GM21447 (cell line): ENCODE measurements around the gene COA7.

Experiments
- ATAC-seq: cut with Tn5 transposase; IDR thresholded peaks from one replicate; pipeline ENCODE4 v1.9.1; 2021; ENCODE audit not compliant: unreplicated experiment

COA7 gene

GRCh38 chr1:52673513-52673912, 24.6 kb downstream of the COA7 start:
- ATAC-seq: no peak

GRCh38 chr1:52672946-52673345, 25.2 kb downstream of the COA7 start:
- no peak for ATAC-seq

DNA sequence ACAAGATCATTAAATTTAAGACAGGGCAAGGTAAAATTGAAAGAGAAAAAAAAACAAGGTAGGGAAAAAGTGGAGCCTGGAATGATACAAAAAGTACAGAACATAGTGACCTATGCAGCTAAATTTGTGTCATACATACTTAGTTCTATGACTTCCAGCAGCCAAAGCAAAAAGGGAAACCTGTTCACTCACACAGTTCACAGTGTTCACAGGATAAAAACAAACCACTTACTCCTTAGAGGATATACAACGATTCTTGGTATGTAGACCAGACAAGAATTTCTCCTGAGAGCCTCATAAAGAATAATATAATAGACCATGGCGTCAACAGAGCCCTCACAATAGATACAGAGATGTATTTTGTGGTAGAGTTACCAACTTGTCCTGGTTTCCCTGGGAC, 27.5 kb downstream of the COA7 start:
- ATAC-seq: no peak

- no peak for ATAC-seq
Measured at GRCh38 chr1:52669696-52670095, 28.5 kb downstream of the COA7 start.

DNA sequence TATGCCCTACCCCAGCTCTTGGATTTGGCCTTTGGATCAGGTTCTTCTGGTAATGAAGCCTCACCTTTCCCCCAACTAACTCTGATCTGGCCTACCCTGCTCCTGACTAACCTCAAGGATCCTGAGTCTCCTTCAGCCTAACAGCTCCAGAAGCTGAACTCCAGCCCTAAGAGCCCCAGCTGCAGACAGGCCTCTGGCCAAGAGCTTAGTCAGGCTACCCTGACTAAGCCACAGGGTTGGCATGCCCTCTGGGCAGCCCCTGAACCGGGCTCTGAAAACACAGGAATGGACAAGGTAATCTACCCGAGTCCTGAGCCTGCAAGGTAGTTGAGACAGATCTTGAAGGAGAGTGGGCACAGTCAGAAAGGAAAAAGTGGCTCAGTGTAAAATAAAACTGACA, 29.4 kb downstream of the COA7 start:
- no peak for ATAC-seq

DNA sequence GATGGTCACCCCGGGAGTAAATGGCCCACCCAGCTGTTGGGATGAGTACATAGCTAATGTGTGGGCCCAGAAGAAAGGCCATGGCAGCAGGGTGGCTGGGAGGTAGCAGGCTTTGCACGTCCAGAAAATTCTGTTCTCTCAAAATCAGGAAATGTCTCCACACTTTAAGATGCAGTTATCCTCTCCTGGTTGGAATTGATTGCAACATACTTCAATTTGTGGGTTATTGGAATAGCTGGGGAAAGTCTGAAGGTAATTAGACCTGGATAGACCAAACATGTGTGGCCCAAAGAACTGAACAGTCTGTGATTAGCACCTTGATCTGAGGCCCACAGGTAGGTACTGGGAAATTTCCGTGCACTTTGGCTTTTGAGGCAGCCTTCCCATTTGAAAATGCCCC, 30.2 kb downstream of the COA7 start:
- ATAC-seq: no peak

DNA sequence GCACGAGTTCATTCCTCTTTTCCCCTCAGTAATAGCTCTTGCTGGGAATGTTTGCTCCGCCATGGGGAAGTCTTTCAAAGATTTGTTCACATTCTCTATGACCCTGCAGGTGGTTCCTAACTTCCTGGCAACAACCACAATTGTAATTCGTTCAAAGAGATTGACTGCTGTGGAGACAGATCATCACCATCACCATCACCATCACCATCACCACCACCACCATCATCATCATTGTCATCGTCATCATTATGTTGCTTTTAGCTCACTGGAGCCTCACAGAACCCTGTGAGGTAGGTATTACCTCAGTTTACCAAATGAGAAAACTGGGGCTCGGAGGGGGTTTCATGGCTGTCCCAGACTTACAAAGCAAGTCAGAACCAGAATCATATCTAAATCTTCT, 30.9 kb downstream of the COA7 start:
- no peak for ATAC-seq

DNA sequence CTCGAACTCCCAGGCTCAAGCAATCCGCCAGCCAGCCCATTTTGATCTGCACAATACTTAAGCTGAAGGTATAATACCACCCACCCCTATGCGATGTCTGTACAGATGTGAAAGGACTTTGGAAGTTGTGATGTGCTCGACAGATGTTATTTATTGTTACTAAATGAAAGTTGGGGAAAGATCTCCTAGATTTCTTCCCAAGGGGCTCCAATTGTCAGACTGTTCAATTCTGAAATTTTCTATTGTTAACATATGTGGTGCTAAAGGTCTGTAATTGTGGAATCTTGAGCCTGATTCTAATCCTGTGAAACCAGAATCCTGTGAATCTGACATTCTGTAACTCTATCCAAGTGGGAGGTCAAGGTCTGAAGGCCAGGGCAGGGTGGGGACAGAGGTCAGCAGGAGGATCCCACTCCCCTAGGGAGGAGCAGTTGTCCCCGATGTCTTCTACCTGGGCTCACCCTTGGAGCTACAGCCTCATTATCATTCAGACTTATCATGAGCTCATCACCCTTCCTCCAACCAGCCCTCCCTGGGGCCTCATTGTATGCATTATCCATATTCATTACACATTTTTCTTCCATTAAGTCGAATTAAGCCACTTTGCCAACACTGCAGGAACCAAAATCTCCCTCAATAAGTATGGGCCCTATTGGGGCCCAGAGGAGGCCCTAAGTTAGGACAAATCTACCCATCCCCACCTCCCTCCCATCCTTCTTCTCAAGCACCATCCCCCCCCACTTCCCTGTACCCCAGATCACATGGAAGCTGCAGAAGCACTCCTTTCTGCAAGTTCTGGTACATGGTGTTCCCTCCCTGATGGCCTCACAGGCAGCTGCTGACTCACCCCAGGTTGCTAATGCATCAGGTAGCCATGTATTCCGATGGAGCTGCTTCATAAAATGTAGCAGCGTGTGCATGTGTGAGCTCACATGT, 32.9 kb downstream of the COA7 start:
- no peak for ATAC-seq

GRCh38 chr1:52663716-52664115, 34.4 kb downstream of the COA7 start:
- ATAC-seq: no peak

- ATAC-seq: no peak
Measured at GRCh38 chr1:52662645-52663313, 35.4 kb downstream of the COA7 start.

GRCh38 chr1:52660807-52661206, 37.3 kb downstream of the COA7 start:
- no peak for ATAC-seq

GRCh38 chr1:52659851-52660596, 38.1 kb downstream of the COA7 start:
- no peak for ATAC-seq

- peak; percentile 69 for ATAC-seq
Measured at GRCh38 chr1:52659356-52659755, 38.8 kb downstream of the COA7 start.

- no peak for ATAC-seq
Measured at GRCh38 chr1:52658795-52659194, 39.4 kb downstream of the COA7 start.

DNA sequence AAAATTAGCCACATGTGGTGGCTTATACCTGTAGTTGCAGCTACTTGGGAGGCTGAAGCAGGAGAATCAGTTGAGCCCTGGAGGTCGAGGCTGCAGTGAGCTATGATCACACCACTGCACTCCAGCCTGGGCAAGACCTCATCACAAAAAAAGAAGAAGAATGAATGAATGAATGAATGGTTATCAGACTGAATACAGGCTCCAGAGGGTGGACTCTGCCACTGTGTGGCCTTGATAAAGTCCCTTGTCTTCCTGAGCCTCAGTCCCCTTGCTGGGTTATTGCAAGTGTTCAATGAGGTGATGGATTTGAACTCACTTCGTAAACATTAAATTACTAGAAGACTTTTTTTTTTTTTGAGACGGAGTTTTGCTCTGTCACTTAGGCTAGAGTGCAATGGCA, 40.4 kb downstream of the COA7 start:
- no peak for ATAC-seq

GRCh38 chr1:52654063-52654462, 44.1 kb downstream of the COA7 start:
- no peak for ATAC-seq

DNA sequence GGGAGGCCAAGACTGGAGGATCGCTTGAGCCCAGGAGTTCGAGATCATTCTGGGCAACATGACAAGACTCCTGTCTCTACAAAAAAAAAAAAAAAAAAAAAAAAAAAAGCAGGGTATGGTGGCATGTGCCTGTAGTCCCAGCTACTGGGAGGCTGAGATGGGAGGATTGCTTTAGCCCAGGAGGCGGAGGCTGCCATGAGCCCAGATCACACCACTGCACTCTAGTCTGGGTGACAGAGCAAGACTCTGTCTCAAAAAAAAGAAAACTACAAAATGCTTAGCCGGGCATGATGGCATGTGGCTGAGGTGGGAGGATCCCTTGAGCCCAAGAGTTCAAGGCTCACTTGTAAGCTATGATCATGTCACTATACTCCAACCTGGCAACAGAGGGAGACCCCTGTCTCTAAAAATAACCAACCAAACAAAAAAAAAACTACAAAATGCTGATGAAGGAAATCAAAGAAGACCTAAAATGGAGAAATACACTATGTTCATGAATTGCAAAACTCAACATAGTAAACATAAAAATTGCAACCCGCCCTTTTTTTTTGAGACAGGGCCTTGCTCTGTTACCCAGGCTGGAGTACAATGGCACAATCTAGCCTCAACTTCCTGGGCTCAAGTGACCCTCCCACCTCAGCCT, 44.8 kb downstream of the COA7 start:
- ATAC-seq: no peak

DNA sequence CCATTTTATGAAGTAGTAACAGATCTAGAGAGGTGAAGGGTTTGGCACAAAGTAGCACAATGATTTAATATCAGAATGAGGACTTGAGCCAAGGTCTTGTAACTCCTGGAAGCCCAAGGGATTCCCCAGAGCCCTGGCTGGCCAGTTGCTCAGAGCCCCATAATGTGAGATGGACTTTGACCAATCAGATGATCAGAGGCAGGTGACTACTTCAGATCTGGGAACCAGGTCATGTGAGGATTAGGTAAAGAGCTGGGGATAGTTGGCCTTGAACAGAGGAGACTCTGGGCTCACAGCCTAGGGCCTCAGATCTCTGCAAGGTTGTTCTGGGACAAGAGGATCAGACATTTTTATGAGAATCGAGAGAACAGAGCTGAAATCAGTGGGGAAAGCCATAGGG, 46.2 kb downstream of the COA7 start:
- no peak for ATAC-seq

GRCh38 chr1:52645261-52645660, 52.9 kb downstream of the COA7 start:
- ATAC-seq: no peak

GRCh38 chr1:52641307-52641706, 56.8 kb downstream of the COA7 start:
- ATAC-seq: no peak

GRCh38 chr1:52640697-52641096, 57.5 kb downstream of the COA7 start:
- ATAC-seq: no peak
